Measurements from ENCODE around the gene FOXJ1. TPM values are rescaled to one million over a fixed set of nuclear protein-coding genes. Genes with fewer than 3 reads are reported as not detected.

The FOXJ1 gene
- total RNA-seq, 1 experiment from 2014 or later, result 0.10 TPM

- H3K9me3 ChIP-seq (replicated peaks), result no peaks in the 10 kb centered on the region
- H3K4me1 ChIP-seq, result peaks cover 48% of the 10 kb centered on the region
- no peak overlapping the region for H3K27ac ChIP-seq
- H3K4me3 ChIP-seq, result no peak overlapping the region
- DNase-seq, result no peak
- H3K27me3 ChIP-seq, result peaks cover 46% of the 10 kb centered on the region
- no peaks in the 10 kb centered on the region for H3K36me3 ChIP-seq
Observed at GRCh38 chr17:76139801-76140660, 1.0 kb downstream of the FOXJ1 start.

GRCh38 chr17:76138896-76139752 lies 1.9 kb downstream of the FOXJ1 start:
- Histone ChIP-seq H3K9me3 (replicated peaks) (no peaks in the 10 kb centered on the region), H3K27ac (no peak overlapping the region), H3K4me1 (peaks cover 45% of the 10 kb centered on the region), H3K27me3 (peaks cover 48% of the 10 kb centered on the region), H3K4me3 (no peak overlapping the region), H3K36me3 (no peaks in the 10 kb centered on the region)
- no peak for DNase-seq

- Histone ChIP-seq H3K27me3 (peaks cover 48% of the 10 kb centered on the region), H3K27ac (no peak overlapping the region)
Observed at GRCh38 chr17:76138234-76138895, 2.7 kb downstream of the FOXJ1 start.

GRCh38 chr17:76137351-76138233 lies 3.5 kb downstream of the FOXJ1 start:
- Histone ChIP-seq H3K4me1 (peaks cover 41% of the 10 kb centered on the region), H3K9me3 (replicated peaks) (no peaks in the 10 kb centered on the region), H3K4me3 (peak overlapping the region; percentile 30), H3K36me3 (no peaks in the 10 kb centered on the region), H3K27ac (no peak overlapping the region), H3K27me3 (peaks cover 48% of the 10 kb centered on the region)
- peak in 1 of 2 experiments; percentile 53 for DNase-seq

More at GRCh38 chr17:76138234-76138895, 2.7 kb downstream of the FOXJ1 start:
- H3K4me3 ChIP-seq, result peak overlapping the region; percentile 30
- DNase-seq, result peak in 1 of 2 experiments; percentile 58
- no peaks in the 10 kb centered on the region for H3K36me3 ChIP-seq
- H3K4me1 ChIP-seq, result peaks cover 39% of the 10 kb centered on the region
- no peaks in the 10 kb centered on the region for H3K9me3 ChIP-seq (replicated peaks)

- peaks cover 39% of the 10 kb centered on the region for H3K4me1 ChIP-seq
- H3K27me3 ChIP-seq, result peaks cover 48% of the 10 kb centered on the region
Observed at GRCh38 chr17:76137001-76137350, 4.1 kb downstream of the FOXJ1 start.

GRCh38 chr17:76136276-76137000 lies 4.6 kb downstream of the FOXJ1 start:
- H3K27ac ChIP-seq, result no peak overlapping the region
- peaks cover 39% of the 10 kb centered on the region for H3K4me1 ChIP-seq
- H3K36me3 ChIP-seq, result no peaks in the 10 kb centered on the region
- H3K9me3 ChIP-seq (replicated peaks), result no peaks in the 10 kb centered on the region
- no peak overlapping the region for H3K4me3 ChIP-seq
- DNase-seq, result peak in 1 of 2 experiments; percentile 49
- peaks cover 48% of the 10 kb centered on the region for H3K27me3 ChIP-seq

More at GRCh38 chr17:76137001-76137350, 4.1 kb downstream of the FOXJ1 start:
- no peak overlapping the region for H3K27ac ChIP-seq
- no peaks in the 10 kb centered on the region for H3K36me3 ChIP-seq
- no peak for DNase-seq
- no peaks in the 10 kb centered on the region for H3K9me3 ChIP-seq (replicated peaks)
- H3K4me3 ChIP-seq, result no peak overlapping the region

GRCh38 chr17:76135810-76136188 lies 5.2 kb downstream of the FOXJ1 start:
- H3K4me3 ChIP-seq, result no peak overlapping the region
- H3K27ac ChIP-seq, result no peak overlapping the region
- H3K9me3 ChIP-seq (replicated peaks), result no peaks in the 10 kb centered on the region
- H3K36me3 ChIP-seq, result no peaks in the 10 kb centered on the region
- no peak for DNase-seq
- peaks cover 48% of the 10 kb centered on the region for H3K27me3 ChIP-seq
- H3K4me1 ChIP-seq, result peaks cover 44% of the 10 kb centered on the region

GRCh38 chr17:76134911-76135809 lies 5.9 kb downstream of the FOXJ1 start:
- Histone ChIP-seq H3K27ac (no peak overlapping the region), H3K27me3 (peaks cover 48% of the 10 kb centered on the region), H3K4me3 (no peak overlapping the region), H3K36me3 (no peaks in the 10 kb centered on the region), H3K4me1 (peaks cover 45% of the 10 kb centered on the region), H3K9me3 (replicated peaks) (no peaks in the 10 kb centered on the region)
- no peak for DNase-seq

GRCh38 chr17:76132574-76133338 lies 8.3 kb downstream of the FOXJ1 start:
- no peaks in the 10 kb centered on the region for H3K36me3 ChIP-seq
- H3K4me1 ChIP-seq, result peaks cover 33% of the 10 kb centered on the region
- no peak for DNase-seq
- peaks cover 29% of the 10 kb centered on the region for H3K27me3 ChIP-seq
- no peak overlapping the region for H3K4me3 ChIP-seq
- H3K9me3 ChIP-seq (replicated peaks), result no peaks in the 10 kb centered on the region
- H3K27ac ChIP-seq, result no peak overlapping the region

GRCh38 chr17:76131692-76132573 lies 9.1 kb downstream of the FOXJ1 start:
- no peak overlapping the region for H3K27ac ChIP-seq
- DNase-seq, result peak; percentile 61 to 66
- H3K36me3 ChIP-seq, result no peaks in the 10 kb centered on the region
- no peaks in the 10 kb centered on the region for H3K9me3 ChIP-seq (replicated peaks)
- H3K4me3 ChIP-seq, result no peak overlapping the region
- peaks cover 21% of the 10 kb centered on the region for H3K27me3 ChIP-seq
- H3K4me1 ChIP-seq, result peaks cover 25% of the 10 kb centered on the region

- H3K36me3 ChIP-seq, result no peaks in the 10 kb centered on the region
- H3K9me3 ChIP-seq (replicated peaks), result no peaks in the 10 kb centered on the region
- peaks cover 13% of the 10 kb centered on the region for H3K27me3 ChIP-seq
- H3K27ac ChIP-seq, result no peak overlapping the region
- H3K4me1 ChIP-seq, result peaks cover 25% of the 10 kb centered on the region
- no peak overlapping the region for H3K4me3 ChIP-seq
- peak in 1 of 2 experiments; percentile 70 for DNase-seq
Observed at GRCh38 chr17:76131051-76131691, 9.9 kb downstream of the FOXJ1 start.
